Glutamatergic neuron (in vitro differentiated cells): Measurements from ENCODE around the gene SMAD2. TPM values are rescaled to one million over a fixed set of nuclear protein-coding genes. Genes with fewer than 3 reads are reported as not detected.

Experiments used
- DNase-seq: peaks from one replicate; pipeline ENCODE4 v3.0.0; 2022
- H3K27ac Mint-ChIP-seq: one replicate; pipeline ENCODE4 v1.8.0; 2020; ENCODE audit warnings: mild to moderate bottlenecking, mixed read lengths, inconsistent platforms; ENCODE audit not compliant: unreplicated experiment
- H3K27me3 Mint-ChIP-seq: one replicate; pipeline ENCODE4 v1.8.0; 2020; ENCODE audit warnings: mild to moderate bottlenecking, moderate library complexity, mixed read lengths, inconsistent platforms; ENCODE audit not compliant: unreplicated experiment
- H3K36me3 Mint-ChIP-seq: one replicate; pipeline ENCODE4 v1.8.0; 2020; ENCODE audit warnings: mild to moderate bottlenecking, mixed read lengths, inconsistent platforms; ENCODE audit not compliant: unreplicated experiment
- H3K4me1 Mint-ChIP-seq: one replicate; pipeline ENCODE4 v1.8.0; 2020; ENCODE audit warnings: mild to moderate bottlenecking, low read depth, mixed read lengths, inconsistent platforms; ENCODE audit not compliant: unreplicated experiment
- H3K4me3 Mint-ChIP-seq: one replicate; pipeline ENCODE4 v1.8.0; 2020; ENCODE audit warnings: mild to moderate bottlenecking, mixed read lengths, inconsistent platforms; ENCODE audit not compliant: unreplicated experiment
- H3K9me3 Mint-ChIP-seq: one replicate; pipeline ENCODE4 v1.8.0; 2020; ENCODE audit warnings: mild to moderate bottlenecking, moderate library complexity, mixed read lengths, inconsistent platforms; ENCODE audit not compliant: unreplicated experiment
- CTCF ChIP-seq: fragments of 200-600 bp; sonication (generic); IDR thresholded peaks from one replicate; pipeline ENCODE4 v1.5.0; 2021; ENCODE audit not compliant: partially characterized antibody, unreplicated experiment
- total RNA-seq: library from RNA; stranded (reverse); fragmentation: NEBNext Ultra II Directional; extraction: Animal tissue kit (Norgen Biotek cat#: 25700); gene quantifications from one replicate; pipeline ENCODE4 v1.2.1, GENCODE V29; 2021; ENCODE audit not compliant: unreplicated experiment

The SMAD2 gene
- total RNA-seq, 1 donor from 2014 or later, result 134 TPM

- DNase-seq, result no peak
- peaks cover 5% of the 10 kb centered on the region for H3K36me3 Mint-ChIP-seq
- peaks cover 2% of the 10 kb centered on the region for H3K4me1 Mint-ChIP-seq
- peaks cover 7% of the 10 kb centered on the region for H3K9me3 Mint-ChIP-seq
- no peak for TF ChIP-seq CTCF
- H3K27me3 Mint-ChIP-seq, result no peaks in the 10 kb centered on the region
- no peak overlapping the region for H3K27ac Mint-ChIP-seq
- H3K4me3 Mint-ChIP-seq, result no peak overlapping the region
Measured at GRCh38 chr18:47801817-47802216, 128.6 kb downstream of the SMAD2 start.

- DNase-seq, result no peak
Measured at GRCh38 chr18:47800756-47801155, 129.7 kb downstream of the SMAD2 start.

GRCh38 chr18:47800248-47800647, 130.2 kb downstream of the SMAD2 start:
- no peak overlapping the region for H3K27ac Mint-ChIP-seq

More at GRCh38 chr18:47800756-47801155, 129.7 kb downstream of the SMAD2 start:
- Mint-ChIP-seq H3K9me3 (peaks cover 7% of the 10 kb centered on the region), H3K27me3 (no peaks in the 10 kb centered on the region), H3K27ac (no peak overlapping the region), H3K4me3 (no peak overlapping the region), H3K36me3 (peaks cover 5% of the 10 kb centered on the region), H3K4me1 (peaks cover 2% of the 10 kb centered on the region)
- TF ChIP-seq CTCF, result no peak

GRCh38 chr18:47799376-47799775, 131.1 kb downstream of the SMAD2 start:
- Mint-ChIP-seq H3K4me3 (no peak overlapping the region), H3K4me1 (peaks cover 2% of the 10 kb centered on the region), H3K27me3 (no peaks in the 10 kb centered on the region), H3K27ac (no peak overlapping the region), H3K9me3 (peaks cover 7% of the 10 kb centered on the region), H3K36me3 (no peaks in the 10 kb centered on the region)
- DNase-seq, result no peak
- TF ChIP-seq CTCF, result no peak

More at GRCh38 chr18:47800248-47800647, 130.2 kb downstream of the SMAD2 start:
- H3K4me3 Mint-ChIP-seq, result no peak overlapping the region
- peaks cover 7% of the 10 kb centered on the region for H3K9me3 Mint-ChIP-seq
- no peak for DNase-seq
- peaks cover 2% of the 10 kb centered on the region for H3K4me1 Mint-ChIP-seq
- H3K27me3 Mint-ChIP-seq, result no peaks in the 10 kb centered on the region
- TF ChIP-seq CTCF, result no peak
- H3K36me3 Mint-ChIP-seq, result peaks cover 5% of the 10 kb centered on the region

- Mint-ChIP-seq H3K27me3 (no peaks in the 10 kb centered on the region), H3K4me3 (no peak overlapping the region), H3K36me3 (no peaks in the 10 kb centered on the region), H3K27ac (no peak overlapping the region), H3K4me1 (peaks cover 2% of the 10 kb centered on the region), H3K9me3 (peaks cover 3% of the 10 kb centered on the region)
- DNase-seq, result no peak
- no peak for TF ChIP-seq CTCF
Measured at GRCh38 chr18:47798366-47798765, 132.1 kb downstream of the SMAD2 start.
